ENCODE measurements around the gene LCK.

LCK gene

DNA sequence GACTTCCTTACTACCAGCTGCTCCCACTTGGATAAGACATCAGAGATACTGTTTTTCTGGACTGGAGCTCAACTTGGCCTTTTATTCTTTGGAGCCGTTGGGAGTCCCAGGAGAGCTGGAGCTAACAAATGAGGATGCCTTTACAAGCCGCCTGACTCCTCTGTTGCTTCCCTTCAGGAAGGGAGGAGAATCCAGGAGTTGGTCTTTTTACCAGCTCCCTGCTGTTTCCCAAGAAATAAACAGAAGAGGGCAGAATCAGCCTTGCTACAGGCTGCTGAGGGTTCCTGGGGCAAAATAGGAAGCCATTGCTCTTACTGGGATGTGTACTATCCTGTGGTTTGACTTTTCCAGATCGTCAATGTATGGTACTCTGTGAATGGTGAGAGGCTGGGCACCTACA, 27.4 kb upstream of the LCK start:
- DNase-seq (ENCODE audit: low read depth), result peak; percentile 51
- TF ChIP-seq, protein P1, sequence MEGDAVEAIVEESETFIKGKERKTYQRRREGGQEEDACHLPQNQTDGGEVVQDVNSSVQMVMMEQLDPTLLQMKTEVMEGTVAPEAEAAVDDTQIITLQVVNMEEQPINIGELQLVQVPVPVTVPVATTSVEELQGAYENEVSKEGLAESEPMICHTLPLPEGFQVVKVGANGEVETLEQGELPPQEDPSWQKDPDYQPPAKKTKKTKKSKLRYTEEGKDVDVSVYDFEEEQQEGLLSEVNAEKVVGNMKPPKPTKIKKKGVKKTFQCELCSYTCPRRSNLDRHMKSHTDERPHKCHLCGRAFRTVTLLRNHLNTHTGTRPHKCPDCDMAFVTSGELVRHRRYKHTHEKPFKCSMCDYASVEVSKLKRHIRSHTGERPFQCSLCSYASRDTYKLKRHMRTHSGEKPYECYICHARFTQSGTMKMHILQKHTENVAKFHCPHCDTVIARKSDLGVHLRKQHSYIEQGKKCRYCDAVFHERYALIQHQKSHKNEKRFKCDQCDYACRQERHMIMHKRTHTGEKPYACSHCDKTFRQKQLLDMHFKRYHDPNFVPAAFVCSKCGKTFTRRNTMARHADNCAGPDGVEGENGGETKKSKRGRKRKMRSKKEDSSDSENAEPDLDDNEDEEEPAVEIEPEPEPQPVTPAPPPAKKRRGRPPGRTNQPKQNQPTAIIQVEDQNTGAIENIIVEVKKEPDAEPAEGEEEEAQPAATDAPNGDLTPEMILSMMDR (conservative IDR thresholded peaks at IDR 0.05; ENCODE audit: control insufficient read depth, insufficient read depth, low read depth, low read length), result peak; percentile 34
- peak overlapping the region; percentile 7 for H3K4me3 ChIP-seq (ENCODE audit: control insufficient read depth, low read depth, low read length)

DNA sequence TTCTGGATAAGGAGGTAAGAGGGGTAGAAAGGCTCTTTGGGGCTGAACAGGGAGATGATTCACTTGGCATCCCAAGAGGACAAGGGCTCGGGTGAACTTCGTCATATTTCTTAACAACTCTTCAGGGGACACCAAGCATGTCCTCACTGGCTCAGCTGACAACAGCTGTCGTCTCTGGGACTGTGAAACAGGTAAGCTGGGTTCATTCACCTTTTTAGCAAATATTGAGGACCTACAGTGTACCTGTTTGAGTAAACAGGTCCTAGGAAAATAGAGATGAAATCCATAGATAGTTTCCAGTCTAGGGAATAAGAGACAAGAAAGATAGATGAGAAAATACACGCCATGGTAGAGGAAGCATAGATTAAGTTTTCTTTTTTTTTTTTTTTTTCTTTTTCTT, 26.8 kb upstream of the LCK start:
- DNase-seq (ENCODE audit: low read depth), result no peak
- no peak overlapping the region for H3K4me3 ChIP-seq (ENCODE audit: control insufficient read depth, low read depth, low read length)
- TF ChIP-seq, protein P1 (conservative IDR thresholded peaks at IDR 0.05; ENCODE audit: control insufficient read depth, insufficient read depth, low read depth, low read length), result no peak

DNA sequence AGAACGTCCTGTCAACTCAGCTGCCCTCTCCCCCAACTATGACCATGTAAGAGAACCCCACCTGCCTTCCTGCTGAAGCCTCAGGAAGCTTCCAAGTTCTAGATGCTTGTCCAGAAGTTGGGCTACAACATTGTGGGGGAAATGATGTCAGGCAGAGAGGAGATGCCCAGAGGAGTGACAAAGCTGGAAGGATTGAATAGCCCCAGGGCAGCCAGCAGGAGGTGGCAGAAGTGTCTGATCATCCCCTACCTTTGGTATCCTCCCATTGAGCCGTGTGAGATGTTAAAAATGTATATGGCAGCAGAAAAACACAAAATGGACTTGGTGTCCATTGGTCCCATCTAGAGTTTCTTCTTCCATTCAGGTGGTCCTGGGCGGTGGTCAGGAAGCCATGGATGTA, 22.3 kb upstream of the LCK start:
- TF ChIP-seq, protein P1 (conservative IDR thresholded peaks at IDR 0.05; ENCODE audit: control insufficient read depth, insufficient read depth, low read depth, low read length), result no peak
- DNase-seq (ENCODE audit: low read depth), result no peak
- H3K4me3 ChIP-seq (ENCODE audit: control insufficient read depth, low read depth, low read length), result no peak overlapping the region

DNA sequence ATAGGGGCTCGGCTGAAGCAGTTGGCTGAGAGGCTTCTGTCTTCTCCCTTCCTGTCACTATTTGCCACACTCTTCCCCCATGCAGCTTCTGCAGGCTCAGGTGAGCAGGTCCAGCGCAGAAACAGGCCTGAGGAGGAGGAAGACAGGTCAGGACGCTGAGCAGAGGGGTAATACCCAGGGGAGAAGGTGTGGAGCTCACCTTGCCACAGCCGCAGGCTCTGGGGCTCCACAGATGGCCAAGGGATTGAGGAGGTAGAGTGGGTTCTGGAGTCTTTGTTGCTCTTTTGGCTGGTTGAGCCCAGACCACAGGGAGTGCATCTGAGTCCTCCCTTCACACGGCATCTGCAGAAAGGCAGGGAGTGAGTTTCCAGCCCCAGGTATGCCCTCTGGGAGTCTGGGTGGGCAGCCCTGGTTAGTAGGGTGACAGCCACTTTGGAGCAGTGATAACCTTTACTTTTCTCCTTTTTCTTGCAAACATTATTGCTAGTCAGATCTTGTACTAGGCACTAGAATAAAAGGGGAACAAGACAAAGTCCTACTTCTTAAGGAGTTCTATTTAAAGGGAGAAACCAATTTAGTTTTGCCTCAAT, 19.1 kb upstream of the LCK start:
- DNase-seq (ENCODE audit: low read depth), result no peak
- TF ChIP-seq, protein P1 (conservative IDR thresholded peaks at IDR 0.05; ENCODE audit: control insufficient read depth, insufficient read depth, low read depth, low read length), result no peak
- H3K4me3 ChIP-seq (ENCODE audit: control insufficient read depth, low read depth, low read length), result no peak overlapping the region

GRCh38 chr1:32232558-32233304, 18.3 kb upstream of the LCK start:
- no peak for DNase-seq (ENCODE audit: low read depth)
- no peak overlapping the region for H3K4me3 ChIP-seq (ENCODE audit: control insufficient read depth, low read depth, low read length)
- TF ChIP-seq, protein P1 (conservative IDR thresholded peaks at IDR 0.05; ENCODE audit: control insufficient read depth, insufficient read depth, low read depth, low read length), result no peak

DNA sequence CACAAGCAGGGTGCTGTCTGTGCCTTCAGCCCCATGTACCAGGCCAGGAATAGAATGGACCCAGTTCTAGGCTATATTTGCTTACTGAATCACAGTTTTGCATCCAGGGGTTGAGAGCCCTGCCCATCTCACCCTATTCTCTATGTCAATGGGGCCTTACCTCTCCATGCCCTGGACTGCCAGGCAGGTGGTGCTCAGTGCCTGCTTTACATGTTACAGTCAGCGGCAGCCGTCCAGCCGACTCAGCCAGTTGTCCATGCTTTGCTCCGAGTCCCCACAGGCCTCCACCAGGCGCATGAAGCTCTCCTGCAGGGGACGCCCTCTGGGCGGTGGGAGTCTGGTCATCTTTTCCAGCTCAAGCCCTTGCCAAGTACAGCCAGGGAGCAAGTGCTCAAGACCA, 16.3 kb upstream of the LCK start:
- TF ChIP-seq, protein P1 (conservative IDR thresholded peaks at IDR 0.05; ENCODE audit: control insufficient read depth, insufficient read depth, low read depth, low read length), result no peak
- H3K4me3 ChIP-seq (ENCODE audit: control insufficient read depth, low read depth, low read length), result no peak overlapping the region
- no peak for DNase-seq (ENCODE audit: low read depth)

All from fibroblast of mammary gland (primary cell).